H1 (cell line): ENCODE measurements around the gene HRH3.

Experiments
- GTF2F1 ChIP-seq: IDR thresholded peaks from 2 replicates; pipeline ENCODE4 v1.6.1; 2012; ENCODE audit warnings: low read depth, low read length, improper control_type of control experiment, borderline replicate concordance
- POLR2A ChIP-seq, 2 experiments: IDR thresholded peaks; 1 replicate in 1 of 2; 2 replicates in 1 of 2; pipeline ENCODE4 v1.6.1; 2011; ENCODE audit warnings: low read depth in 2 of 2, low read length in 2 of 2, mild to moderate bottlenecking in 2 of 2; ENCODE audit errors: control extremely low read depth in 1 of 2
- RAD21 ChIP-seq, 2 experiments: IDR thresholded peaks in 1 of 2; conservative IDR thresholded peaks in 1 of 2; 2 replicates each; pipeline ENCODE4 v1.6.1; 2011; ENCODE audit warnings: low read depth in 2 of 2, low read length in 2 of 2, improper control_type of control experiment in 1 of 2, inconsistent platforms in 1 of 2, mild to moderate bottlenecking in 1 of 2, moderate library complexity in 1 of 2
- TF ChIP-seq, protein P1 (sequence below), 3 experiments: IDR thresholded peaks; 1 replicate in 2 of 3; 2 replicates in 1 of 3; pipeline versions ENCODE4 v1.5.1 to v1.6.1; 2011; ENCODE audit warnings: low read length in 3 of 3, mild to moderate bottlenecking in 3 of 3, inconsistent platforms in 2 of 3, low read depth in 1 of 3, moderate library complexity in 1 of 3; ENCODE audit not compliant: insufficient read depth in 1 of 3; ENCODE audit errors: control extremely low read depth in 1 of 3

DNA sequence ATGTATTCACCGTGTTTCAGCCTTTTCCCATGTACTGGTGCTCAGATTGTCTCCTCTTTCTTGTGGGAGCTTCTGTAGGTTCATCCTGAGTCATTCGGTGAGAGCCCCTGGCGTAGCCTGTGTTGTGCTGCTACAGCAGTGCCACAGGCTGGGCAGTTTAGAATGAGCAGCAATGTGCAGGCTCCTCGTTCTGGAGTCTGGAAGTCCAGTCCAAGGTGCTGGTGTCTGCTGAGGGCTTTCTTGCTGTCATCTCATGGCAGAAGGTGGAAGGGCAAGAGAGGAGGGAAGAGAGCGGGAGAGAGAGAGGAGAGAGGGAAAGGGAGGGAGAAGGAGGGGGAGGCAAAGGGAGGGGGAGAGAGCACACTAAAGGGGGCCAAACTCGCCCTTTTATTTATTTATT is 33.3 kb upstream of the HRH3 start:
- no peak for TF ChIP-seq POLR2A (IDR thresholded peaks at IDR 0.05; ENCODE audit: control extremely low read depth in 1 of 2, low read depth in 2 of 2, low read length in 2 of 2)
- TF ChIP-seq RAD21 (IDR thresholded peaks at IDR 0.05 in 1 of 2, conservative IDR thresholded peaks at IDR 0.05 in 1 of 2; ENCODE audit: low read depth in 2 of 2, low read length in 2 of 2), result no peak
- no peak for TF ChIP-seq GTF2F1
- TF ChIP-seq, protein P1, sequence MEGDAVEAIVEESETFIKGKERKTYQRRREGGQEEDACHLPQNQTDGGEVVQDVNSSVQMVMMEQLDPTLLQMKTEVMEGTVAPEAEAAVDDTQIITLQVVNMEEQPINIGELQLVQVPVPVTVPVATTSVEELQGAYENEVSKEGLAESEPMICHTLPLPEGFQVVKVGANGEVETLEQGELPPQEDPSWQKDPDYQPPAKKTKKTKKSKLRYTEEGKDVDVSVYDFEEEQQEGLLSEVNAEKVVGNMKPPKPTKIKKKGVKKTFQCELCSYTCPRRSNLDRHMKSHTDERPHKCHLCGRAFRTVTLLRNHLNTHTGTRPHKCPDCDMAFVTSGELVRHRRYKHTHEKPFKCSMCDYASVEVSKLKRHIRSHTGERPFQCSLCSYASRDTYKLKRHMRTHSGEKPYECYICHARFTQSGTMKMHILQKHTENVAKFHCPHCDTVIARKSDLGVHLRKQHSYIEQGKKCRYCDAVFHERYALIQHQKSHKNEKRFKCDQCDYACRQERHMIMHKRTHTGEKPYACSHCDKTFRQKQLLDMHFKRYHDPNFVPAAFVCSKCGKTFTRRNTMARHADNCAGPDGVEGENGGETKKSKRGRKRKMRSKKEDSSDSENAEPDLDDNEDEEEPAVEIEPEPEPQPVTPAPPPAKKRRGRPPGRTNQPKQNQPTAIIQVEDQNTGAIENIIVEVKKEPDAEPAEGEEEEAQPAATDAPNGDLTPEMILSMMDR (IDR thresholded peaks at IDR 0.05; ENCODE audit: control extremely low read depth in 1 of 3, insufficient read depth in 1 of 3, low read depth in 1 of 3, low read length in 3 of 3), result no peak
